ENCODE results near the gene TLR5.

The TLR5 gene

DNA sequence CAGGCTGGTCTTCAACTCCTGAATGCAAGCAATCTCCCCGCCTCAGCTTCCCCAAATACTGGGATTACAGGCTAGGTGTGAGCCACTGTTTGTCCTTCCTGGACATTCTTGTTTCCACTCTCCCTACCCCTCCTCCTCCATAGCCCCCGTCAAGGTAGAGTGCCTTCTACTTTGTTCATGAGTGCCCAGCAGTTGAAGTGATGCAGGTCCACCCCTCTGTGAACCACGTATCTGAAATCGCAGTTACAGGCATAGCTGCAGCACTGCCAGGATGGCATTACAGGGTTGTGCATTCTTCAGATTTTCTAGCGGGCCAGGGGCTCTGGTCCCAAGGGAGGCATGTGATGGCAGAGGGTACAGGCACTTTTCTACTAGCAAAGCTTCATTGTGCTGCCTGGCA is 7.4 kb upstream of the TLR5 start:
- DNase-seq (ENCODE audit: low read depth in 3 of 3), result no peak

DNA sequence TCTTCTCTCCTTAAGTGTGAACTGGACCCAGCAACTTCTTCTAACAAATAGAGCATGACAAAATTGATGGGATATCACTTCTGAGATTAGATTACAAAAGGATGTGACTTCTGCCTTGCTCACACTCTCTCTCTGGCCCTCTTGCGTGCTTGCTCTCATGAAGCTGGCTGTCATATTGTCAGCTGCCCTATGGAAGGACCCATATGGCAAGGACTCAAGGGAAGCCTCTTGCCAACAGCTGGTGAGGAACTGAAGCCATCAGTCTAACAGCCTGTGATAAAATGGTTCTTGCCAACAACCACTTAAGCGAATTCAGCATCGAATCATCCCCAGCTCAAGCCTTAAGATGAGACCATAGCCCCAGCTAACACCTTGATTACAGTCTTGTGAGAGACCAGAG is 4.8 kb upstream of the TLR5 start:
- DNase-seq (ENCODE audit: low read depth in 3 of 3), result no peak

DNA sequence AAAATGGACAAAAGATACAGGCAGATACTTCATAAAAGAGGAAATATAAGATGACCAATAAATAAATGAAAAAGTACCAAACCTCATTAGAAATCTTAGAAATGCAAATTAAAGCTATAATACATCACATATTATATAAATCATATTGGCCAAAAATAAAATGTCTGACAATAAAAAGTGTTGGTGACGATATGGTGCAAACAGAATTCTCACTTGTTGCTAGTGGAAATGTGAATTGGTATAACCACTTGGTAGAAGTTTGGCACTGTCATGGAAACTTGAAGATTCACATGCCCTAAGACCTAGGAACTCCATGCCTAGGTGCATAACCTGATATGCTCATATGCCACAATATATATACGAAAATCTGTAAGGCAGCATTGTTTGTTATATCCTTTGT is 4.4 kb upstream of the TLR5 start:
- no peak for DNase-seq (ENCODE audit: low read depth in 3 of 3)

DNA sequence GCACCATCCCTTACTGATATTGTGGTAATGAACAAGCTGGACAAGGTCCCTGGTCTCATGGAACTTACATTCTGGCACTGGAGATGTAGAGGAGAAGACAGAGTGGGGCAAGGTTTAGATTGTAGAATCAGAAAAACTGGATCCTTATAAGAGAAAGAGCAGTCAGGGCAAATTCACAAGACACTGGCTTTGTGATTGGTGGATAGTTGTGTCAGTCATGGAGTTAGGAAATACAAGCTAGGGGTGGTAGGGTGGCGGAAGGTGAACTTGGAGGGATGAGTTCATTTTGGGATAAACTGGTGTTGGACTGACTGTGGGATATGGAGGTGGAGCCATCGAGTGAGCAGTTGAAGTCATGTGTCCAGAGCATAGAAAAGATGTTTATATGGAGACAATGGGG is 3.7 kb upstream of the TLR5 start:
- DNase-seq (ENCODE audit: low read depth in 3 of 3), result no peak

DNA sequence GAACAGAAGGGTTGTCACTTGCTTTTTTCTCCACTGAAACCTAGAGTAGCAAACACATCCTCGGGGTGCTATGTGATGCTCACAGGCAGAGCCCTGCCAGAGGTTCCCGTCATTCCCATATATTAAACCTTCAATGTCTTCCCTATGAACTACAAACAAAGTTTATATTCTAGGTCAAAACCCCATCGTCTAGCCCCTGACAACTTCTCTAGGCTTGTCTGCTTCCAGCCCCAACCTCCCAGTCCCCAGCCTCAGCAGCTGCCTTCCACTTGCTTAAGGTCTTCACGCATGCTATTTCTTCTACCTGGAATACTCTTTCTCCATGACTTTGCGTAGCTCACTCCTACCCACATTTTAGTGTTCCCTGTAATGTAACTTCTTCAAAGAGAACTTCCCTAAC is 1.9 kb upstream of the TLR5 start:
- no peak for DNase-seq (ENCODE audit: low read depth in 3 of 3)

DNA sequence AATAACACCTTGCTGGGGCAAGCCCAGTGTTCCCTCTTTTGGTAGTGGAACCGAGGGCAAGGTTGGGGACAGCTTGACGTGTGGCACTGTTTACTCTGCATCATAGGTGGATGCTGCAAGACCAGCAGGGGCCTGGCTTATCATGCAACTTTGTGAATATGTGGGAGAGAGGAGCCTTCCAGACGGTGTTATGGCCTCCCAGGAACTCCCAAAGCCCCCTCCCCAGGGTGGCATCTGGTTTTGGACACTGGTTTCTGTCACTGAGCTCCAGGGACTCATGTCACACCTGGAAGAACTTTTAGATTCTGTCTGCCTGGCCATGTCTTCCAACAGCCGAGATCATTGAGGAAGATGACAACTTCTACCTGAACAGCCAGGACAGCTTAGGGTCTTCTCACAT is 1.4 kb upstream of the TLR5 start:
- no peak for DNase-seq (ENCODE audit: low read depth in 3 of 3)

DNA sequence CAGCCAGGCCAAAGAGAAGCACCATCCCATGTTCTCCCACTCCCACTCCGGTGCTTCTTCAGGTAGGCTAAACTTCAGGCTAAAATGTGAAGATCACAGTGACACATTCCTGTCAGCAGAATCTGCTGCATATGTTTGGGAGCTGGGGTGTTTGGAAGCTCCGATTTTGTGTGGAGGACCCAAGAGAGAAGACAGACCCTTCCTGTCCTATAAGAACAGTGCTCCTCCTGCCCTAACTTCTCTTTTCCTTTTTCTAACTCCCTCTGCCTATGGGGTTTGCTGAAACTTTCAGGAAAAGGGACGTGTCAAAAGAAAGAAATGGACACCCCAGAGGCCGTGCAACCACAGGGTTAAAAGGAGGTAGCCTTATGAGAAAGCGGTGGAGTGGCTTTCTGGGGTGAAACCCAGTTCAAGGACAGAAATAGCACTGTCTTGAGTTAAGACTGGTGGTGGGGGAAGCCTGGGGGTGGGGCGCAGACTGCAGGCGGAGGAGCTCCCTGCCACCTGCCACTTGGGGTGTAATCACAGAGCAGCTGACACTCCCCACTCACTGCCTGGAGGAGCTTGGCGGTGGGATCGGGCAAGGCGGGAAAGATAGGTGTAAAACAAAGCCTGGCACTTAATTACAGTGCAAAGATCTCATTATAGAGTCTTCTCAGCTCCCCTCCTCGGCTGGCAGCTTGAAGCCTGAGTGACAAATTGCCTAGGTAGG is 645 bp upstream of the TLR5 start:
- DNase-seq (ENCODE audit: low read depth in 3 of 3), result no peak

DNA sequence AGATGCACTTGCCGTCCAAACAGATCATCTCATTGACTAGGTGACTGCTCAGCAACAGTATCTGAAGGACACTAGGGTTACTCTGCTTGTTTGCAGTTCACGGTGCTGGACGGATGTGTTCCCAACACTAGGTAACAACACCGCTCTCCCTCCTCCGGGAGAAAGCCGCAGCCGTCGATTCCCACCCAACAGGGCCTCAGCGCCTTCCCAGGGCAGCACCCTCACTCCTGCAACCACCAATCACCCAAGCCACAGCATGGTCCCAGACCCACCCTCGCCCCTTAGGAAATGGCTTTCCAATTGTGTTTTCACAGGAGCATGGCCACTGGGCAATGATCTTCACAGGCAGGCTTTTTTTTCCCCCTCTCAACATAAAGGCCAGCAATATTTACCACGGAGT is 779 bp downstream of the TLR5 start:
- no peak for DNase-seq (ENCODE audit: low read depth in 3 of 3)

DNA sequence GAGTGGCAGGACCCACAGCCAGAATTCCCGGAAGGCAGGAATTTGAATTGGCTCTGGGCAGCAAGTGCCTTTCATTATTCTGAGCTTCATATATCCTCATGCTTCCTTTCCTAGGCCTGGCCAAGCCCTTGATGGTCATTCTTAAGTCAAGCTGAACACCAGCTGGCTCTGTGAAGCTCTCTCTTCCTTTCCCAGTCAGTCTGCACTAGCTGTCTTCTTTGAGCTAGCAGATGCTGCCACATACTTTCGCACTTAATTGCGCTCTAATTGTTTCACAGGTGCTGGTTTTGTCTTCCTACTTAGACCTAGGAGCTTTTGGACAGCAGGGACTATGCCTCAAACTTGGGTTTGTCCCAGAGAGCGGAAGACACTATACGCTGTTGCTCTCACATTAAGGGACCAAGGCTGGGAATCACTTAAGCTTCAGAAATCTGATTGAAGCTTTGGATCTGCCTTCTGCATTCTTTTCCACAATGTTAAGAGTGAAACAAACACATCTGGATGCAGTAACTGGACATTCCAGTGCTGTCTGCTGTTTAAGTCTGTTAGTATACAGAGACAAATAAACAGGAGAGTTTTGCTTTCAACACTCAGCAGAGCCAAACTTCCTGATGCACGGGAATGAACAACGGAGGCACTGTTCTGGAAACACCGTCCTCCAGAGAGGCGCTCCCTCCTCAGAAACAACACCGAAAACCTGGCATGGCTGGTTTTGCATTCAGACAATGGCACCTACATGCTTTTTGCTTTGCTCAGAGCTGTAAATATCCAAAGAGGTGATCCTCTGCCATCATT is 2.2 kb downstream of the TLR5 start:
- DNase-seq (ENCODE audit: low read depth in 3 of 3), result no peak

DNA sequence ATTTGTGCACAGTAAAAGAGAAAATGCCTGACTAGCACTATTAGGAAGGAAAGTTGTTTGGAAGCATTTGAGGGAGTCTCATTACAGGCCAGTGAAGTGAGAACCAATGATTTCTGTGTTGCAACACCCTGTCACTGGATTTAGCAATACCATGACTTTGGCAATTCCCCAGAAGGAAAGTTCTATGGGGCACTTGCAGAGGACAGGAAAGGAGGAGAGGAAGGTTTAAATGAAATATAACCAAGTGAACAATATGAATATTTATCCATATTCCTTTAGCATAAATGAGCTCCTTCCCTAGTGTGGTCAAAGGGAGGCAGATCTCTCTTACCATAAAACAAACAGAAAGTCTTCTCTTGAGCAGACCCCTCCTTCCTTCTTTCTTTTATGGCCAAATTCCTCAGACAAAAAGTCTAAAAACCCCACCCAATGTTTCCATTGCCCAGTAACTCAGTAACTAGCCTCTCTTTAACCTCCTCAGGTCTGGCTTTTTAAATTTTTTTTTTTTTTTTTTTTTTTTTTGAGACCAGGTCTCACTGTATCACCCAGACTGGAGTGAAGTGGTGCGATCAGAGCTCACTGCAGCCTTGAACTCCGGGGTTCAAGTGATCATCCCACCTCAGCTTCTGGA is 5.5 kb downstream of the TLR5 start:
- no peak for DNase-seq (ENCODE audit: low read depth in 3 of 3)

DNA sequence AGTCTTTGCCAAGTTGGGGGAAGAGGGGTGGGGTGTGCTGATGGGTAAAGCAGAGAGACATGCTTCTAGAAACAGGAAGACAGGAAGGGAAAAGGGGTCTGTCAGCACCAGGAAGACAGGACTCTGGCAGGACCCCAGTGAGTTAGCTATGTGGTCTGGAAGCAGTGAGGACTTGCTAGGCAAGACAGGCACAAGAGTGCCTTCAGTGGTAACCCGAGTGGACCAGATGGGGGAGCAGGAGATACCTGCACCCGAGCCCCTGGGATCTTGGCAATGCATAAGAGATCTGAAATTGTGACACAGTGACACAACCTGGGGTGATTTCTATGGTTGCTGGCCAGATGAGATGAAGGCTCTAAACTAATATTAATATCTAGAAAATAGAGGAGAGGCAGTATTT is 7.0 kb downstream of the TLR5 start:
- DNase-seq (ENCODE audit: low read depth in 3 of 3), result no peak

DNA sequence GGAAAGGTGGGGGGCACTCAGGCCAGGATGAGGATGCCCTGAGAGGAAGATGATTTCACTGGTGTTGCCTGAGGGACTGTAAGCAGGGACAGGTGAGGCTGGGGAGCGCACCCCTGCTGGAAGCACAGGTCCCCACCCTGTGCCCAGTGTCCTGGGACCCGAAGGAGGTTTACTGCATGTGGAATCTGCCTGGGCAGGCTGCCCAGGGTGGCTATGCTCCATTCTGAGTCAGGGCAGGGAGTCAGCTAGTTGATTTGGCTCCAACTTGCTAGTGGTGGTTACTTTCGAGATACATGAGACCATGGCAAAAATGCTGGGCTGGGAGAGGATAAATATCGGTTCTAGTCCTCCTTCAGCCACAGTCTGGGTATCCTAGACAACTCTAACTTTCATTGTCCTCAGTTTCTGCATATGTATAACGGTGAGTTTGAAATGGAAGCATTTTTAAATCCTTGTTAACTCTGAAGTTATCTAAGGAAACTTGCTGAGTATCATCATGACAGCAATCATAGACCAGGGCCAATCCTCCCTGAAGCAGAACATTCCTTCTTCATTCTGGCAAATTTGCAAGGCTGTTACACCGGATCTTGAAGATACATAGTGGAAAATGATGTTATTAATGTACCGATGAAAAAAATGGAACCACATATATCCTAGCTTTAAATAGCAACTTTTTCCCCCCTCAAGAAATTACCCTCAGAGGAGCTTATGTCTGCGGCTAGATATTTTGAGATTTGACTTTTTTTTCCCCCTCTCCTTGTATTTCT is 7.7 kb downstream of the TLR5 start:
- DNase-seq (ENCODE audit: low read depth in 3 of 3), result no peak

DNA sequence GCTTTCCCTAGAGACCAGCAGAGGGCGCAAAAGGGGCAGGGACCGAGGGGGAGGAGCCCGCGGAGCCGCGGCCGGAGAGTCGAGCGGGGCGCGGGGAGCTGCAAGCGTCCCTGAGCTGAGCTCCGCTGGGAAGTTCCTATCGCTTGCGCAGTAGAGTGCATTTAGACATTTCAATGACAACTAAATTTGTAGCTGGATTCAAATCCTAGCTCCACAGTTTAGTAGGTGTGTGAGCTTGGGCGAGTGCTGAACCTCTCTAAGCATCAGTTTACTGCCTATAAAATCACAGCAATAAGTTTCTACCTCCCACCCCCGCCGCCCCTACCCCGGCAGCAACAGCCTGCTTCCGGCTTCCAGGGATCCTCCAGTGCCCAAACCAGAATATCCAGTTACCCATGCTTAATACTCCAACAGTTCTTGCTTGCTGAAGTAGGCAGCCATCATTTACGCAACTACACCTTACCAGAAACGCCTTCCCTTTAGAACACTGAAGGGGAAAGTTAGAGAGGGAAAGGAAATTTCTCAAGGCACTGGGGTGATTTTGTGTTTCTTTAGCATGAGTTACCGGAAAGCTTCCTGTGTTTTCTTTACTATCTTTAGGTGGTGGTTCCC is 9.1 kb downstream of the TLR5 start:
- peak; percentile 56 to 69 (median 57) for DNase-seq (ENCODE audit: low read depth in 3 of 3)

DNA sequence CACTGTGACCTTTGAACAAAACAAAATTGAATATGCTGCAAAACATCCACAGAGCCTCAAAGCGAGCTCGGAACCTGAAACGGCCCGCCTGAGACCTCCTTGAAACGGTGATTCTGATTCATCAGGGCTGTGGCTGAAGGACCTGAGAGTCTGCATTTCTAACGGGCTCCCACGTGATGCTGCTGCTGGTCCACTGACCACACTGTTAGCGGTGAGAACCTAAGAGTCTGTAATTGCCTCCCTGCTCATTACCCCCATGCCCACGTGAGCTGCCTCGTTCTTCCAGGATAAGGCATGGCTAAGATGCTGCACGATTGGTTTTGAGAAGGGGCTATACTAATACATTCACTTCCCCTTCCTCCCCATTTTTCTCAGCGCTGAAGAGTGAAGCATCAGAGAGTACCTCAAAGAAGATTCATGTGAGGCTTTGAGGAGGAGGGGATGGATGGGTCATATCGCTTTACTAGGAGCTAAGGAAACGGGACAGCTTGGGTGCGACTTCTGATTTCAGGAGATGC is 9.7 kb downstream of the TLR5 start:
- no peak for DNase-seq (ENCODE audit: low read depth in 3 of 3)

DNA sequence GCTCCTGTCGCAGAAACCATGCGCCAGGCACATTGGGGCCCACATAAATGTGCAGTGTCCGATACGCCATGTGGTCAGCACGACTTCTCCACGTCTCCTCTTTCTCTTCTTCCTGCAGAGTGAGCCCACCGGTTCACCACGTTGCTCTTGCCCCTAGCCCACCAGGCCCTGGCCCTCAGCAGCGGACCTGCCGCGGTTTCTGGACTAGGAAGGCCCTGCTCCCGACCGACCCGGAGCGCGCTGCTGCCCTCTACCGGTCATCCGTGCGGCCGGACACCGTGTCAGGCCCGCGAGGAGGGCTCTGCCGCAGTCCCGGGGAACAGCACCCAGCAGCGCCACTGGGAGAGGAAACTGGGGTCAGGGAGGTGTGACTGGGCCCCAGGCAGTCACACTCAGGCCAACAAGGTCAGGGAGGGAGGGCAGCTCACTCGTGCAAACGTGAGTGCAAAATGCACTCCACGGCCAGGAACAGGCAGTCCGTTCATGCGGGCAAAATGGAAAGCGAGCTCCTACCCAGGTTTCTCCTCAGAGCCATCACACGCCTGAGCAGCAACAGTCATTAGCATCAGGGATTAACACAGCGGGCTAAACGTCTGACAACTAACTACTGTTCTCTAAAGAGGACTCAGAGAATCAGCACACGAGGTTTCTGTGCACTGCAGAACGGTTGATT is 13.7 kb downstream of the TLR5 start:
- peak; percentile 45 to 56 (median 45) for DNase-seq (ENCODE audit: low read depth in 3 of 3)

DNA sequence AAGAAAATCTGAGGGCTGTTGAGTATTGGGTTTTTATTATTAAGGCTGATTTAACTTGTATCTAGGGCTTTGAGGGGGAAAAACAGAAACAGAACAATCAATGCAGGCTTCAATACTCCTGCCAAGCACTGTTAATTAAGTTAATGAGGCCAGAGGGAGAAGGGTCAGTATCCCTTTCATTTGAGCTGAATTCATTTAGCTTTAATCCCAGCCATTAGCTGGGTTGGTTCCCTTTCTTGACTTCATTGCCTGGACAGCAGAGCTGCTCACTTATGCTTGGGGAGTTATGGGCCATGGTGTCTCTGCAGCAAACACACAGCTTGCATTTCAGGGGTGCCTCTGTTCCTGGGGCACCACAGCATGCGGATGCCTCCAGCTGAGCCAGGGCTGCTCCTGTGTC is 16.3 kb downstream of the TLR5 start:
- DNase-seq (ENCODE audit: low read depth in 3 of 3), result no peak

DNA sequence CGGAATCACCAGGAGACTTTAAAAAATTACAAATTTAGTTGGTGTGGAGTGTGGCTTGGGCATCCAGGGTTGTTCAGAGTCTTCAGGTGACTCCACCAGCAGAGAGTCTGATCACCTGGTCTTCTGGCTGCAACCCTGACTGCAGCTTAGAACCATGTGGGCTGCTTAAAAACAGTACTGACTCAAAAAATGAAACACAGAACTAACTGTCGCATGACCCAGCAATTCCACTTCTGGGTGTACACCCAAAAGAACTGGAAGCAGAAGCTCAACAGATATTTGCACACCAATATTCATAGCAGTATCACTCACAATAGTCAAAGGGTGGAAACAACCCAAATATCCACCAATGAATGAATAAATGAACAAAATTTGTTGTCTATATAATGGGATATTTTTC is 17.3 kb downstream of the TLR5 start:
- no peak for DNase-seq (ENCODE audit: low read depth in 3 of 3)

DNA sequence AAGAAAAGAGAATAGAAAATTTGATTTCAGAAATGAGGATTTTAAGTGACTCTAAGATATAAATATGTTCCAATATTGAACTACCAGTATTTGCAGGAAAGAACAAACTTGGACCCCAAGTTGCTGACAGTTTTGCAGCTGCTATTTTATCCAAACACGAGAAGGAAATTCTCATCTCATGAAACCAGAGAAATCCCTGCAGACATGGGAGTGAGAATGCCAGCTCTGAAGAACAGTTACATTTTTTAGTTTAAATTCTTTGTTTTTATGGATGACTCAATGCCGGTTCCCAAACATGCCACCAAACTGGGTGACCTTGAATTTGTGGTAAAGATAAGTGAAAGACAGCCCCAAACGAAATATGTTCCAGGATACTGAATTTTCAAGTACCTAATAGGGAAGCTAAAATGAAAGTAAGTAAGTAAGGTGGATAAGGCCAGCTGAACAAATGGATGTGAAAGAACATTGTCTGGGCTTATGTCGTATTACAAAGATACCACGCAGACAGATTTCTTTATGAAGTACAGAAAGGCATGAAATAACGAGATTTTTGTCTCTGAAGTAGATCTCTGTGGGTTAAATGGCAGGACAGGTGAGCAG is 19.9 kb downstream of the TLR5 start:
- no peak for DNase-seq (ENCODE audit: low read depth in 3 of 3)

DNA sequence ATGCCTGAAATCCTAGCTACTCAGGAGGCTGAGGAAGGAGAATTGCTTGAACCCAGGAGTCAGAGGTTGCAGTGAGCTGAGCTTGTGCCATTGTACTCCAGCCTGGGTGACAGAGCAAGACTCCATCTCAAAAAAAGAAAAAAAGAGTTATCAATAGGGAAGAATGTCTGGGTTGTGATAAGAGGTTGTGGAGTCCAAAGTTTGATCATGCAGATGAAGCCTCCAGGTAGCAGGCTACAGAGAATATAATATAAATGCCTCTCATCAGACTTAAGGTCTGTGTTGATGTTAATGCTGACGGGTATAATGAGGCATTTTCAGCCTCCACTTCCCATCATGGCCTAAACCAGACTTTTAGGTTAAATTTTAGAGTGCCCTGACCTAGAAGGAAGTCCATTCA is 24.6 kb downstream of the TLR5 start:
- no peak for DNase-seq (ENCODE audit: low read depth in 3 of 3)

DNA sequence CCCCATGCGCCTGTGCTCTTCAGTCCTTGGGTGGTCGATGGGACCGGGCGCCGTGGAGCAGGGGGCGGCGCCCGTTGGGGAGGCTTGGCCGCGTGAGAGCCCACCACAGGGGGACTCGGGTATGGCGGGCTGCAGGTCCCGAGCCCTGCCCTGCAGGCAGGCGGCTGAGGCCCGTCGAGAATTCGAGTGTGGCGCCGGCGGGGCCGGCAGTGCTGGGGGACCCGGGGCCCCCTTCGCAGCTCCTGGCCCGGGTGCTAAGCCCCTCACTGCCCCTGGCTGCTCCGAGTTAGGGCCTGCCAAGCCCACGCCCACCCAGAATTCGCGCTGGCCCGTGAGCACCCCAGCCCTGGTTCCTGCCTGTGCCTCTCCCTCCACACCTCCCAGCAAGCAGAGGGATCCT is 26.1 kb downstream of the TLR5 start:
- no peak for DNase-seq (ENCODE audit: low read depth in 3 of 3)

DNA sequence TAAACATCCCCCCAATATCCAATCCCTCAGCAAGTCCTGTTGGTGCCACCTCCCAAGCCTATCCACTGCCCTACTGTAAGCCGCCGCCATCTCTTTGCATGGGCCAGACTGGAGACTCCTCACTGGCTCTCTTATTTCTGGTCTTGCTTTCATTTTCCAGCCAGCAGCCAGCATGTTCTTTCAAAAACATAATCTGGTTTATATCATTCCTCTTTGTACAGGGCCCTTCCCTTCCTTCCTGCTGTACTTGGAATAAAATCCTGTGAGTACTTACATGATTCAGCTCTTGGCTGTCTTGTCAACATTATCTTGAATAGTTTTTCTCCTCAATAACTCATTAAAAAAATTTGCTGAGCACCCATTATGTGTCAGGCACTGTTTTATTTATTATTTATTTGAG is 28.2 kb downstream of the TLR5 start:
- no peak for DNase-seq (ENCODE audit: low read depth in 3 of 3)

All from stimulated activated CD4-positive, alpha-beta T cell treated with anti-CD3 and anti-CD28 coated beads, TNF-alpha, amount 100 ng/mL, for 4 hours (primary cell).